Measurements from ENCODE around the gene TMTC1.

Gene TMTC1

DNA sequence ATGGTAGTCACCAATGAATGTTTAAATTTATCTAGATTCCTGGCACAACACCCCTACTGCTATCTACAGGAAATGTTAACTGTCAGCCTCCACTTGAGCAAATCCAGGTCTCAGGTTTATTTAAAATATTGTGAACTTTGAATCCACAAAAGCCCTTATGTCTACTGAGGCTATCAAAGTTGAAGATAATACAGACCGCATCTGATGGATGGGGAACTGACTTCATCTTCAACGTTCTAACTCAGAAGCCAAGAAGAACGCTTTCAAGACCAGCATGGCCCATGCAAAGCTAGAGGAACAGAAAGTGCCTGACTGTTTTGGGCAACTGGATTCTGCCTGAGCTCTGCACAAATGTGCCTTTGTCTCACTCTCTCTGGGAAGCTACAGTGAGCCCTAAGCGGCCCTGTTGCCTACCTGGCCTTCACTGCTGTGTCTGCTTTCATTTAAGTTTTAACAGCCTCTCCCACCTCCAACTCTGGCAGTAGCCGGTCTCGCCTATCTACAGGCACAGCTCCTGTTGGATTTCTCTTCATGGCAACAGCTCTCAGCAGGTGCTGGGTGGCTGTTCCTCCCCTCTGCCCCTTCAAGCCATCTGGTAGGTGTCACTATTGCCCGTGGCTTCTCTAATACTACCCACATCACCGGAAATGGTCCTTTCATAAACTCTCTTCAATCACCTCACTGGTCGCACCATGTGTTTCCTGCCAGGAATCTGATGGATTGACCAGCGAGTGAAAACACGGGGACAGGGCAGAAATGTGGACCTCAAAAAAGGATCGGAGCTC, 174.1 kb downstream of the TMTC1 start:
- no peak for DNase-seq

DNA sequence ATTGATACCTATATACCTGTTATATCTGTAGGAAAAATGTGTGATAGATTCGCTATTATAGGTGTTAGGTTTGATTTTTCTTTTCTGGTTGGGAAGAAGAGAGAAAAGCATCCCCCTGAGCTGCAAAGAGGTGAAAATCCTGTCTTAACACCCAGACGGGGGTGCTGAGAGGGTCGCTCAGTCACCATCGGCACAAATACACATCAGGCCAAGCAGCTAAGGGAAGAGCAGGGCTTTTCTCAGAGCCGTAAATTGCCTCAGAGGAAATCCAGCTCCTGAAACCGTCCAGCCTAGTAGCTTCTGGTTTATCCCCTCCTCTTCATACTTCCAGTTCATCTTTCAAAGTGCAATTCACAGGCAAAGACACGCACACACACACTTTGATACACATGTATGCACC, 175.2 kb downstream of the TMTC1 start:
- DNase-seq = no peak

DNA sequence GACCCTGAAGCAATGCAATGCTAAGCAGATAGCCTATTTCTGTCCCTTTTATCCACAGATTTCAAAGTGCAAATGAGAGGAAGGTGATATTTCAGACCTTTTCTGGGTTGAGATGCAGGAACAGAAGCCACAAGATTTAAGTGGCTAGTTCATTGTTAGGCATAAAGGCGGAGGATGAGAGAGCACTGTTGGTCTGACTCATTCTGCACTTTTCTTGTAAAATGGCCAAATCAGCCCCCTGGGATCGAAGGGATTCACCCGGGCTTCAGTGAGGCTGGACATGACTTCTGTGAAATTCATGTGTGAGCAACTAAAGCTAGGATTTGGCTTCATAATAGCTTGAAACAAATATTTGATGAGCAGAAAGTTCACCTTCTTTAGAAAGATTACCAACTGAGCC, 184.4 kb downstream of the TMTC1 start:
- no peak for DNase-seq

DNA sequence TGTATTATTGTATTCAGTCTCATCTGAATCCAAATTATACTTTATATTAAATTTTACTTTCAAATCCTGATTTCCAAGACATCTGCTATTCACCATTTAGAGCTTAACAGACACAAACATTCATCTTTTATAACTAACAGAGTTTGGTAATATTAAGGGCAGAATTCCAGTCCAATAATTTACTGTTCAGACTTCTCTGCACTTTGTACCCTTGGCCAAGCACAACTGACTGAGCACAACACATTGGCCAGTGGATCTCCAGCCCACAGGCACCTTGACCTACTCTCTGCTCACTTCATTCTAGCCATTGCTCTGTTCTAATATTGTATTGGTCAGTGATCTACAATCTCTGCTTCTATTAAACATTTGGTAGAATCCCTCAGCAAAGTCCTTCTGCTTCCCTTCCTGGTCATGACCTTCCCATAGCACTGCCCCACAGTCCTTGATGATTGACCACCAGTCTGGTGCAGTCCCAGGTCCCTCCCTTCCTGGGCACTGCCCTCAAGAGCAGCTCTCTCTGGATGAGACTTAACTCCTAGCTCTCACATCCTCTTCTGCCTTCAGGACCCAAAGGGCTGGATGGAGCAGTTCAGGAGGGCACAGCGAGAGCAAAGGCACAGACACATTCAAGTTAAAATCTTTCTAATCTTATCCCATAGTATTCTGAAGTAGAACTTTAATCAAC, 188.5 kb downstream of the TMTC1 start:
- DNase-seq = no peak

DNA sequence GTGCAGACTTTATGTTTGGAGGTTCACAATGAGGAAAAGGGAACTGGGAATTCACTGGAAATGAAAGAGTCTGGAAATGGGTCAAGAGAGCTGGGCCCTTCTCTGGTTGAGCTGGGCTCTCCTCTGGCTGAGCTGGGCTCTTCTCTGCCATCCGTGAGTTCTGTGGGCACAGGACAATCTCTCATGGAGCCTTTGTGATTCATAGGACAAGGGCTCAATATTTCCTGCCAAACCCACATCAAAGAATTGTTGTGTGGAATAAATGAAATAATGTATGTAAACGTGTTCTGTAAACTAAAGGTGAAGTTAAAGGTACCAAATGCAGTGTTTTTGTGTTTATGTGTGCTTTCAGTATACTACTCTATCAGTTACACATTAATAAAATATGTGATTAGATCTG, 190.7 kb downstream of the TMTC1 start:
- no peak for DNase-seq

GRCh38 chr12:29591140-29592020, 192.4 kb downstream of the TMTC1 start:
- no peak for DNase-seq

DNA sequence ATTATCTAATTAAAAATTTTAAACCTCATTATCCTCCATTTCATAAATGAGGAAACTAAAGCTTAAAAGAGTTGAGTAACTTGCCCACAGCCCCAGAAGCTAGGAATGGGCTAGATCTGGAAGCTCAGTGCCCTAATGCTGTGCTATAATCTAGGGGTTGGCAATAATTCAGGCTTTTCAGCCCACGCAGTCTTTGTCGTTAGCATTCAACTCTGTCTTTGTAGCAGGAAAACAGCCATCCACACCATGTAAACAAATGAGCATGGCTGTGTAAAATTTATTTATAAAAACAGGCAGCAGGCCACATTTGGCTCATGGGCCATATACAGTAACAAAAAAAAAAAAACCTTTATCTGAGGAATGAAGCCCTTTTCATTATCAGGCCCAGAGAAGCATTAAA, 193.9 kb downstream of the TMTC1 start:
- DNase-seq = no peak

- DNase-seq = no peak
Measured at GRCh38 chr12:29589286-29589820, 194.4 kb downstream of the TMTC1 start.

- no peak for DNase-seq
Measured at GRCh38 chr12:29582677-29583272, 201.0 kb downstream of the TMTC1 start.

- DNase-seq = no peak
Measured at GRCh38 chr12:29582146-29582545, 201.6 kb downstream of the TMTC1 start.

GRCh38 chr12:29581631-29582030, 202.1 kb downstream of the TMTC1 start:
- peak; percentile 79 for DNase-seq

- no peak for DNase-seq
Measured at GRCh38 chr12:29580971-29581370, 202.8 kb downstream of the TMTC1 start.

GRCh38 chr12:29578731-29579130, 205.0 kb downstream of the TMTC1 start:
- peak; percentile 76 for DNase-seq

DNA sequence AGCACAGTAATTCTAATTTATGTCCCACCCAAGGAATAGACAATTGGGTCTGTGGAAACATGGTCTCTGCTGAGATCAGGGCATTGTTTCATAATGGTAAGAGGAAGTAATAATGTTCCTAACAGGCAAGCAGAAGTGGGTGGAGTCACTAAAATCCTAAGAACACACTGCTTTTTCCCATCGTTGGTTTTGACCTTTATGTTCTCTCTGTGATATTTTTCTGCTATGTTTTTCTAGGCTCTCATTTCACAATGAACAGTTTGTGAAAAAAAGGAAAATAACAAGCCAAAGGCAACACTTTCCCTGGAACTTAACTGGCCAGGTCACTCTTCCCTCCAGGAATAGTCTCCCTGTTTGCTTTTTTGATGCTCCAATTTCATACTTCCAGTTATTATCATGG, 205.7 kb downstream of the TMTC1 start:
- no peak for DNase-seq

- no peak for DNase-seq
Measured at GRCh38 chr12:29574500-29574899, 209.2 kb downstream of the TMTC1 start.

GRCh38 chr12:29572938-29573337, 210.8 kb downstream of the TMTC1 start:
- DNase-seq = no peak

DNA sequence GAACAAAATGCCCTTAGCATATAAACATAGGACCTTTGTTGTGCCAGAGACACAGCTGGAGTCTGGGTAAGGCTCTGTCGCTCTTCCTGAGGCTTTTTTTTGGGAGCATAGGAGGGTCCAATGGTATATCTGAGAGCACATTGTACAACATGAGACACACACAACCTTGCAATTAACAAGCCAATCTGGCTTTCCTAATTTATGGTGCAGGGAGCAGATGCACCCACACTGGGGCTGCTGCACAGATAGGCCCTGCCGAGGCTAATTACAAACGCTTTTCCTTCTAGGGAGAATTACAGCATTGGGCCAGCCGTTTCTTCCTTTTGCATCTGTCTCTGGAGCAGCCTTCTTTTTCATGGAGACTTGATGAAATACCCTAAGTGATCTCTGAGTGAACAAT, 211.3 kb downstream of the TMTC1 start:
- no peak for DNase-seq

- DNase-seq = peak; percentile 65
Measured at GRCh38 chr12:29569132-29569757, 214.5 kb downstream of the TMTC1 start.

DNA sequence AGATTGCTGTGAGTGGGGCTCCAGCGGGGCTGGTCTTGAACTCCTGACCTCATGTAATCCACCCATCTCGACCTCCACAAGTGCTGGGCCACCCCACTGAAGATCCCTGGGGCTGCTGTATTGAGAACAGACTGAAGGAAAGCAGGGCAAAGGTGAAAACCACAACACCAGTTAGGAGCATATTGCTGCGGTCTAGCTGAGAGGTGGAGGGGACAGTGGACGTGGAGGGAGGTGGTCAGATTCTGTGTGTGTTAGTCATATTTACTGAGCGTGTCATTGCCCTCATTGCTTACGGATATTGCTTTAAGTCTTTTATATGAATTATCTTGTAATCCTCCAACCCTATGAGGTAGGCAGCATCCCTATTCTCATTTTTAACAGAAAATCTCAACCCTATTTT, 217.3 kb downstream of the TMTC1 start:
- peak; percentile 68 for DNase-seq

GRCh38 chr12:29565727-29566126, 218.0 kb downstream of the TMTC1 start:
- no peak for DNase-seq

- no peak for DNase-seq
Measured at GRCh38 chr12:29564925-29565324, 218.8 kb downstream of the TMTC1 start.

DNA sequence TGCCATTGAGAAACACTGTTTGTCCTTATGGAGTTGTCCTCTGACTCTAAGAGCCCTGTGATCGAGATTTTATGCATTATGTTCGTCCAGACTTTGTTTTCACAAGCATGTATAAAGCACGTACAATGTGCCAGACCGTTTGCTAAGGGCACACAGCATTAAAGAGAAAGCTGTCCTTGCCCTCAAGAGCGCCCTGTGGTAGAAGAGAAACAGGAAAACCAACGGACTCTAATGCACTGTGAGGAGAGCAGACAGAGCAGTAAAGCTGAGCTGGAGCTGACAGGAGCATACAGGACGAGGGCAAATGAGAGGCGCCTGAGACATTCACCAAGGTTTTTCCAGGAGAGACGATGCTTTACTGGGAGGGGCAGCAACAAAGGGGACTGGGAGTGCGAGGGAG, 220.1 kb downstream of the TMTC1 start:
- no peak for DNase-seq
